H9 (cell line): ENCODE measurements around the gene MX1. TPM values are rescaled to one million over a fixed set of nuclear protein-coding genes. Genes with fewer than 3 reads are reported as not detected.

Source experiments
- DNase-seq: peaks from one replicate; pipeline ENCODE4 v3.0.0-alpha.2; 2017
- H2AFZ ChIP-seq: one replicate; pipeline ENCODE4 v1.6.1; 2013; ENCODE audit warnings: mild to moderate bottlenecking, low read length, control low read depth, moderate library complexity
- H2AK5ac ChIP-seq: 2 replicates; pipeline ENCODE4 v1.6.1; 2013; ENCODE audit warnings: low read length, control low read depth, mixed read lengths; ENCODE audit not compliant: insufficient read length
- H2BK120ac ChIP-seq: one replicate; pipeline ENCODE4 v1.6.1; 2013; ENCODE audit warnings: low read depth, mild to moderate bottlenecking, low read length, control low read depth, inconsistent platforms; ENCODE audit not compliant: poor library complexity, severe bottlenecking
- H2BK12ac ChIP-seq: 2 replicates; pipeline ENCODE4 v1.6.1; 2013; ENCODE audit warnings: low read length, control low read depth, mixed read lengths, low read depth; ENCODE audit not compliant: insufficient read length
- H2BK15ac ChIP-seq: 2 replicates; pipeline ENCODE4 v1.6.1; 2013; ENCODE audit warnings: low read depth, low read length, control low read depth
- H2BK20ac ChIP-seq: one replicate; pipeline ENCODE4 v1.6.1; 2013; ENCODE audit warnings: low read depth, mild to moderate bottlenecking, low read length, control low read depth, inconsistent platforms; ENCODE audit not compliant: poor library complexity, severe bottlenecking
- H2BK5ac ChIP-seq: 2 replicates; pipeline ENCODE4 v1.6.1; 2013; ENCODE audit warnings: low read length, control low read depth, mixed read lengths; ENCODE audit not compliant: insufficient read length
- H3K14ac ChIP-seq: 2 replicates; pipeline ENCODE4 v1.6.1; 2013; ENCODE audit warnings: low read length, control low read depth; ENCODE audit not compliant: insufficient read depth
- H3K18ac ChIP-seq: 2 replicates; pipeline ENCODE4 v1.6.1; 2013; ENCODE audit warnings: low read depth, mild to moderate bottlenecking, mixed read lengths, low read length, control low read depth; ENCODE audit not compliant: insufficient read length
- H3K23ac ChIP-seq: 2 replicates; pipeline ENCODE4 v1.6.1; 2013; ENCODE audit warnings: low read length, control low read depth, mixed read lengths, low read depth; ENCODE audit not compliant: insufficient read length
- H3K23me2 ChIP-seq: 2 replicates; pipeline ENCODE4 v1.6.1; 2013; ENCODE audit warnings: low read depth, mild to moderate bottlenecking, mixed read lengths, low read length, control low read depth; ENCODE audit not compliant: insufficient read length, poor library complexity, severe bottlenecking
- H3K27ac ChIP-seq: 2 replicates; pipeline ENCODE4 v1.5.1; 2013; ENCODE audit warnings: low read length, control low read depth, mixed read lengths, low read depth; ENCODE audit not compliant: insufficient read length
- H3K27me3 ChIP-seq: 2 replicates; pipeline ENCODE4 v1.6.1; 2013; ENCODE audit warnings: low read length, control low read depth, inconsistent platforms; ENCODE audit not compliant: insufficient read depth
- H3K4ac ChIP-seq: 2 replicates; pipeline ENCODE4 v1.6.1; 2013; ENCODE audit warnings: low read depth, mild to moderate bottlenecking, control low read depth, inconsistent platforms, low read length, moderate library complexity
- H3K4me1 ChIP-seq: 2 replicates; pipeline ENCODE4 v1.6.1; 2013; ENCODE audit warnings: low read length, control low read depth, inconsistent platforms; ENCODE audit not compliant: insufficient read depth
- H3K4me2 ChIP-seq: 2 replicates; pipeline ENCODE4 v1.6.1; 2013; ENCODE audit warnings: low read length, control low read depth, mixed read lengths; ENCODE audit not compliant: insufficient read length, insufficient read depth
- H3K56ac ChIP-seq: 2 replicates; pipeline ENCODE4 v1.6.1; 2013; ENCODE audit warnings: low read depth, mild to moderate bottlenecking, mixed read lengths, low read length, control low read depth; ENCODE audit not compliant: insufficient read length
- H3K79me1 ChIP-seq: 2 replicates; pipeline ENCODE4 v1.6.1; 2013; ENCODE audit warnings: low read depth, mild to moderate bottlenecking, moderate library complexity, low read length, control low read depth, inconsistent platforms; ENCODE audit not compliant: insufficient read depth, poor library complexity, severe bottlenecking
- H3K79me2 ChIP-seq: 2 replicates; pipeline ENCODE4 v1.6.1; 2013; ENCODE audit warnings: low read length, control low read depth, inconsistent platforms; ENCODE audit not compliant: insufficient read depth
- H3K9ac ChIP-seq: 2 replicates; pipeline ENCODE4 v1.6.1; 2013; ENCODE audit warnings: low read length, control low read depth, mixed read lengths; ENCODE audit not compliant: insufficient read length; ENCODE audit errors: extremely low read depth
- H3K9me3 ChIP-seq: one replicate; pipeline ENCODE4 v1.6.1; 2013; ENCODE audit warnings: low read depth, low read length, inconsistent platforms; ENCODE audit not compliant: control insufficient read depth
- H3T11ph ChIP-seq: one replicate; pipeline ENCODE4 v1.6.1; 2013; ENCODE audit warnings: mild to moderate bottlenecking, low read length, control low read depth, inconsistent platforms
- H4K20me1 ChIP-seq: one replicate; pipeline ENCODE4 v1.6.1; 2013; ENCODE audit not compliant: control insufficient read depth, insufficient read length, insufficient read depth
- H4K5ac ChIP-seq: 2 replicates; pipeline ENCODE4 v1.6.1; 2013; ENCODE audit warnings: low read depth, mild to moderate bottlenecking, mixed read lengths, low read length, control low read depth; ENCODE audit not compliant: insufficient read length
- H4K8ac ChIP-seq: replicated peaks from 2 replicates; pipeline ENCODE4 v1.6.1; 2013; ENCODE audit warnings: low read length, control low read depth, mixed read lengths, low read depth; ENCODE audit not compliant: insufficient read length
- H4K91ac ChIP-seq: 2 replicates; pipeline ENCODE4 v1.6.1; 2013; ENCODE audit warnings: low read depth, mild to moderate bottlenecking, moderate library complexity, mixed read lengths, low read length, control low read depth; ENCODE audit not compliant: insufficient read length
- H3K27ac Mint-ChIP-seq, 3 experiments: 2 replicates in 2 of 3; 3 replicates in 1 of 3; pipeline ENCODE4 v1.8.0; 2020 to 2021; ENCODE audit warnings: mixed read lengths in 3 of 3, mild to moderate bottlenecking in 1 of 3, moderate library complexity in 1 of 3
- H3K27me3 Mint-ChIP-seq: 2 replicates; pipeline ENCODE4 v1.8.0; 2021; ENCODE audit warnings: low read depth, mild to moderate bottlenecking, moderate library complexity, mixed read lengths
- H3K36me3 Mint-ChIP-seq, 3 experiments: 2 replicates in 2 of 3; 3 replicates in 1 of 3; pipeline ENCODE4 v1.8.0; 2020 to 2021; ENCODE audit warnings: low read depth in 3 of 3, mixed read lengths in 3 of 3; ENCODE audit not compliant: insufficient read depth in 1 of 3
- H3K4me1 Mint-ChIP-seq, 2 experiments: 2 replicates each; pipeline ENCODE4 v1.8.0; 2020; ENCODE audit warnings: mixed read lengths in 2 of 2
- H3K4me3 Mint-ChIP-seq, 2 experiments: 2 replicates in 1 of 2; 3 replicates in 1 of 2; pipeline ENCODE4 v1.8.0; 2020 to 2021; ENCODE audit warnings: mild to moderate bottlenecking in 2 of 2, mixed read lengths in 2 of 2, moderate library complexity in 1 of 2
- H3K9me3 Mint-ChIP-seq, 2 experiments: 2 replicates in 1 of 2; 3 replicates in 1 of 2; pipeline ENCODE4 v1.8.0; 2020; ENCODE audit warnings: mild to moderate bottlenecking in 2 of 2, mixed read lengths in 2 of 2, moderate library complexity in 1 of 2
- CTCF ChIP-seq: fragments of 200-600 bp; sonication (generic); conservative IDR thresholded peaks from 3 replicates; pipeline ENCODE4 v1.8.0; 2021; ENCODE audit warnings: antibody characterized with exemption, mild to moderate bottlenecking
- total RNA-seq: library from RNA; stranded (reverse); gene quantifications from 2 replicates; pipeline ENCODE4 v1.2.1, GENCODE V29; 2021

The MX1 gene
- total RNA-seq, 1 experiment from 2014 or later: 6.3 TPM

GRCh38 chr21:41381731-41382130 lies 44.3 kb upstream of the MX1 start:
- H3T11ph ChIP-seq: no peak overlapping the region
- H3K27me3 ChIP-seq: no peaks in the 10 kb centered on the region
- H3K14ac ChIP-seq: no peak overlapping the region
- H3K23ac ChIP-seq: no peak overlapping the region
- no peak overlapping the region for H3K56ac ChIP-seq
- peaks cover 0 to 3% of the 10 kb centered on the region in 2 experiments; a peak in 3 of 5 replicates for H3K9me3 Mint-ChIP-seq
- peaks cover 2% of the 10 kb centered on the region; the same call in 1 of the 2 replicates for H3K27me3 Mint-ChIP-seq
- no peak overlapping the region for H3K27ac ChIP-seq
- no peaks in the 10 kb centered on the region for H3K79me1 ChIP-seq
- no peak overlapping the region for H3K27ac Mint-ChIP-seq
- H3K23me2 ChIP-seq: no peaks in the 10 kb centered on the region
- TF ChIP-seq CTCF: no peak
- peaks cover 11% of the 10 kb centered on the region in 2 experiments for H3K4me1 Mint-ChIP-seq
- H4K5ac ChIP-seq: no peak overlapping the region
- H2BK15ac ChIP-seq: no peak overlapping the region; the same call in 1 of the 2 replicates
- no peak overlapping the region for H3K4me3 Mint-ChIP-seq
- H2BK20ac ChIP-seq: no peak overlapping the region
- no peaks in the 10 kb centered on the region for H3K79me2 ChIP-seq
- H4K8ac ChIP-seq: no peak overlapping the region
- H3K4me1 ChIP-seq: no peaks in the 10 kb centered on the region
- no peaks in the 10 kb centered on the region for H3K9me3 ChIP-seq
- no peak overlapping the region for H3K4me2 ChIP-seq
- H2BK5ac ChIP-seq: no peak overlapping the region
- H3K4ac ChIP-seq: no peak overlapping the region
- no peak overlapping the region for H4K91ac ChIP-seq
- DNase-seq: no peak
- H2AFZ ChIP-seq: no peak overlapping the region
- H2BK120ac ChIP-seq: no peak overlapping the region
- H2AK5ac ChIP-seq: no peak overlapping the region
- H3K36me3 Mint-ChIP-seq: peaks cover 0 to 22% (median 5%) of the 10 kb centered on the region in 3 experiments; a peak in 3 of 7 replicates
- H3K9ac ChIP-seq: no peak overlapping the region
- H3K18ac ChIP-seq: no peak overlapping the region
- H2BK12ac ChIP-seq: no peak overlapping the region
- no peaks in the 10 kb centered on the region for H4K20me1 ChIP-seq
